HepG2 (cell line): ENCODE measurements around the gene ABCD1. TPM values are rescaled to one million over a fixed set of nuclear protein-coding genes. Genes with fewer than 3 reads are reported as not detected.
"Not testable (repeated sequence)": the region's sequence is repeated elsewhere in the genome, so short reads cannot be mapped to it uniquely, and the experiment has no call there.

ENCODE experiments used
- ATAC-seq: fragments of 200-7000 bp; cut with Tn5 transposase; 3 replicates; pipeline ENCODE4 v1.9.1; 2020; ENCODE audit warnings: mild to moderate bottlenecking, moderate library complexity
- BruUV-seq: library from RNA; stranded (reverse); fragments of 400-500 nt; replicated peaks from 2 replicates; lab custom pipeline; 2021; lab: Mats Ljungman, UMichigan
- CTCF ChIA-PET: fragments of 300-600 bp; formaldehyde crosslinking; extraction: SDS; loops from one replicate; lab custom pipeline; 2021; ENCODE audit warnings: low total read pairs, inconsistent platforms, low intra/inter-chr PET ratio; lab: Yijun Ruan, JAX
- POLR2A ChIA-PET: fragments of 350-600 bp; sonication (Branson Sonifier 250); formaldehyde crosslinking; loops from one replicate; lab custom pipeline; 2020; ENCODE audit warnings: antibody characterized with exemption, inconsistent platforms; lab: Yijun Ruan, JAX
- DNase-seq: peaks from one replicate; pipeline ENCODE4 v3.0.0-alpha.2; 2015; ENCODE audit warnings: low spot score
- FAIRE-seq: peaks from 3 replicates; lab custom pipeline; 2011; peaks lifted over from hg19 to GRCh38; lab: Jason Lieb, UNC
- H2AFZ ChIP-seq: one replicate; pipeline ENCODE4 v1.6.1; 2011; ENCODE audit warnings: low read length, inconsistent platforms
- H3K27ac ChIP-seq: fragments of 300-600 bp; 3 replicates; pipeline ENCODE4 v1.8.0; 2011; ENCODE audit warnings: mixed run types, mild to moderate bottlenecking, mixed read lengths, low read length, inconsistent platforms; ENCODE audit not compliant: insufficient read depth; ENCODE audit errors: extremely low read length
- H3K27me3 ChIP-seq, 2 experiments: fragments of 200-600 bp in 1 of 2; 2 replicates in 1 of 2; 3 replicates in 1 of 2; pipeline versions ENCODE4 v1.6.0 to v1.8.0; 2011; ENCODE audit warnings: low read length in 2 of 2, mild to moderate bottlenecking in 2 of 2, moderate library complexity in 2 of 2, inconsistent platforms in 1 of 2; ENCODE audit not compliant: insufficient read depth in 2 of 2, control insufficient read depth in 1 of 2
- H3K36me3 ChIP-seq, 2 experiments: fragments of 200-600 bp in 1 of 2; replicated peaks in 1 of 2; 2 replicates in 1 of 2; 3 replicates in 1 of 2; pipeline versions ENCODE4 v1.5.1 to v1.8.0; 2011; ENCODE audit warnings: low read length in 2 of 2, inconsistent platforms in 1 of 2; ENCODE audit not compliant: insufficient read depth in 2 of 2, control insufficient read depth in 1 of 2
- H3K4me1 ChIP-seq: 2 replicates; pipeline ENCODE4 v1.5.1; 2012; ENCODE audit warnings: low read length, inconsistent platforms; ENCODE audit not compliant: insufficient read depth
- H3K4me2 ChIP-seq: 2 replicates; pipeline ENCODE4 v1.6.0; 2011; ENCODE audit warnings: low read depth, low read length, inconsistent platforms
- H3K4me3 ChIP-seq, 3 experiments: fragments of 200-600 bp in 1 of 3; sonication (generic), shearing (Covaris generic) in 1 of 3; replicated peaks in 1 of 3; 2 replicates each; pipeline ENCODE4 v1.5.1; 2011 to 2016; ENCODE audit warnings: low read length in 3 of 3, inconsistent platforms in 2 of 3, low read depth in 2 of 3, mild to moderate bottlenecking in 2 of 3, control low read depth in 1 of 3, mixed read lengths in 1 of 3; ENCODE audit not compliant: insufficient read depth in 1 of 3
- H3K79me2 ChIP-seq: one replicate; pipeline ENCODE4 v1.6.1; 2011; ENCODE audit warnings: low read length, inconsistent platforms; ENCODE audit not compliant: insufficient read depth
- H3K9ac ChIP-seq: 2 replicates; pipeline ENCODE4 v1.6.0; 2011; ENCODE audit warnings: mild to moderate bottlenecking, low read depth, low read length, inconsistent platforms; ENCODE audit not compliant: insufficient read depth
- H3K9me3 ChIP-seq: 2 replicates; pipeline ENCODE4 v1.5.1; 2012; ENCODE audit warnings: mild to moderate bottlenecking, low read length
- H4K20me1 ChIP-seq: 2 replicates; pipeline ENCODE4 v1.6.0; 2011; ENCODE audit warnings: inconsistent platforms, mild to moderate bottlenecking, low read length, moderate library complexity; ENCODE audit not compliant: insufficient read depth
- AGO1 ChIP-seq: fragments of 200-400 bp; formaldehyde crosslinking; IDR thresholded peaks from 2 replicates; pipeline ENCODE4 v1.6.1; 2017; ENCODE audit warnings: mild to moderate bottlenecking, low read depth, low read length, moderate library complexity; ENCODE audit not compliant: poor library complexity, severe bottlenecking
- KDM2A ChIP-seq: sonication (generic); formaldehyde crosslinking; IDR thresholded peaks from 2 replicates; pipeline ENCODE4 v1.4.0; 2020; ENCODE audit warnings: low read depth, missing genetic modification reagents, borderline replicate concordance
- POLR2G ChIP-seq: fragments of 200-400 bp; formaldehyde crosslinking; IDR thresholded peaks from 2 replicates; pipeline ENCODE4 v1.6.1; 2018; ENCODE audit warnings: mild to moderate bottlenecking, low read depth, low read length, moderate library complexity
- ZSCAN25 ChIP-seq: sonication (generic); formaldehyde crosslinking; IDR thresholded peaks from 2 replicates; pipeline ENCODE4 v1.8.0; 2022; ENCODE audit warnings: mild to moderate bottlenecking, missing genetic modification reagents
- WGBS: methylation state at CpG from one replicate; pipeline ENCODE4 v1.1.6; 2017; ENCODE audit warnings: low lambda C conversion rate; 5-methylcytosine and 5-hydroxymethylcytosine counted together
- in situ Hi-C: cut with HindIII; loops from 2 replicates; pipeline ENCODE4 v1.10.0; 2017; ENCODE audit warnings: low pct_unique_long_range_greater_than_20kb; ENCODE audit not compliant: extremely low pct_ligation_motif_present
- intact Hi-C: fragments of 100-400 bp; cut with micrococcal nuclease; formaldehyde crosslinking; loops from one replicate; pipeline ENCODE4 v1.10.0; 2022; ENCODE audit not compliant: unreplicated experiment
- polyA plus RNA-seq, 8 experiments: library from polyadenylated mRNA; depleted of rRNA in 3 of 8; stranded (reverse) in 7 of 8; unstranded in 1 of 8; fragments of >200 nt; fragmentation: Illumina TruSeq in 4 of 8; extraction: Trizol in 4 of 8; gene quantifications; 2 replicates each; pipeline versions ENCODE4 v1.2.1 to v1.2.3, GENCODE V29; 2011 to 2016; ENCODE audit warnings: low read depth in 4 of 8, missing spikeins in 1 of 8, mixed read lengths in 1 of 8; ENCODE audit not compliant: insufficient read depth in 1 of 8
- total RNA-seq, 5 experiments: library from RNA; depleted of rRNA; stranded (reverse); fragments of >200 nt; fragmentation: Illumina TruSeq; extraction: Trizol; gene quantifications; 2 replicates each; pipeline ENCODE4 v1.2.3, GENCODE V29; 2016; ENCODE audit warnings: low read depth in 1 of 5
- TF ChIP-seq, protein P1 (sequence below): IDR thresholded peaks from 2 replicates; pipeline ENCODE4 v1.6.1; 2016; ENCODE audit warnings: missing compliant biosample characterization, missing genetic modification reagents, borderline replicate concordance
- TF ChIP-seq, protein P2 (sequence below): sonication (generic); formaldehyde crosslinking; IDR thresholded peaks from 2 replicates; pipeline ENCODE4 v1.5.1; 2020; ENCODE audit warnings: mild to moderate bottlenecking, missing genetic modification reagents, moderate library complexity

Gene ABCD1
- total and polyA plus RNA-seq, 2 of the 13 experiments (the other 11 are each of a cell fraction or from before 2014, with no cell fraction given) = 11.4 to 15.9 TPM

DNA sequence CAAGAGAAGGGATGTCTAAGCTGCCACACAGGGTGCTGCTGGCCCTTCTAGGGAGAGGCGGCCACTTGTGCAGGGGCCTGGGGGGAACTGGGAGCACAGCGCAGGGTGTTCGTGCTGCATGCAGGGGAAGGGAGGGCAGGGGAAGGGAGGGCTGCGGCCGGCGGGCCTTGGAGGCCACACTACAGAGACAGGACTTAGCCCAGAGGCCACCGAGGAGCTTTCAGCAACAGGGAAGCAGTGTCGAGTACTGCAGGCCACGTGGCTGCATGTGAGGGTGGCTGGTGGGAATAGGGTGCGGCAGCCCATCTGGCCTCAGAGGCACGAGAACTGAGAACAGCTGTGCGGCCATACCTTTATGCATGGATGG, 20.4 kb downstream of the ABCD1 start:
- H3K27ac ChIP-seq, CTCF ChIA-PET, H3K27me3 ChIP-seq, H3K9ac ChIP-seq, H3K4me3 ChIP-seq, BruUV-seq, POLR2A ChIA-PET, in situ Hi-C loops, DNase-seq, H3K4me1 ChIP-seq, H2AFZ ChIP-seq, FAIRE-seq, H4K20me1 ChIP-seq, H3K36me3 ChIP-seq, ATAC-seq, H3K4me2 ChIP-seq, H3K79me2 ChIP-seq, intact Hi-C loops, H3K9me3 ChIP-seq: not testable (repeated sequence)
- WGBS = no CpG with 5 or more reads among the region's 12 CpGs
- TF ChIP-seq AGO1 = peak; percentile 81
- TF ChIP-seq, protein P1, sequence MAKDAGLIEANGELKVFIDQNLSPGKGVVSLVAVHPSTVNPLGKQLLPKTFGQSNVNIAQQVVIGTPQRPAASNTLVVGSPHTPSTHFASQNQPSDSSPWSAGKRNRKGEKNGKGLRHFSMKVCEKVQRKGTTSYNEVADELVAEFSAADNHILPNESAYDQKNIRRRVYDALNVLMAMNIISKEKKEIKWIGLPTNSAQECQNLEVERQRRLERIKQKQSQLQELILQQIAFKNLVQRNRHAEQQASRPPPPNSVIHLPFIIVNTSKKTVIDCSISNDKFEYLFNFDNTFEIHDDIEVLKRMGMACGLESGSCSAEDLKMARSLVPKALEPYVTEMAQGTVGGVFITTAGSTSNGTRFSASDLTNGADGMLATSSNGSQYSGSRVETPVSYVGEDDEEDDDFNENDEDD (CRISPR knock-in tag) = peak; percentile 24; the same call in 1 of the 2 replicates
- peak; percentile 50; the same call in 1 of the 2 replicates for TF ChIP-seq ZSCAN25
- TF ChIP-seq POLR2G = peak; percentile 31; the same call in 1 of the 2 replicates
- TF ChIP-seq, protein P2, sequence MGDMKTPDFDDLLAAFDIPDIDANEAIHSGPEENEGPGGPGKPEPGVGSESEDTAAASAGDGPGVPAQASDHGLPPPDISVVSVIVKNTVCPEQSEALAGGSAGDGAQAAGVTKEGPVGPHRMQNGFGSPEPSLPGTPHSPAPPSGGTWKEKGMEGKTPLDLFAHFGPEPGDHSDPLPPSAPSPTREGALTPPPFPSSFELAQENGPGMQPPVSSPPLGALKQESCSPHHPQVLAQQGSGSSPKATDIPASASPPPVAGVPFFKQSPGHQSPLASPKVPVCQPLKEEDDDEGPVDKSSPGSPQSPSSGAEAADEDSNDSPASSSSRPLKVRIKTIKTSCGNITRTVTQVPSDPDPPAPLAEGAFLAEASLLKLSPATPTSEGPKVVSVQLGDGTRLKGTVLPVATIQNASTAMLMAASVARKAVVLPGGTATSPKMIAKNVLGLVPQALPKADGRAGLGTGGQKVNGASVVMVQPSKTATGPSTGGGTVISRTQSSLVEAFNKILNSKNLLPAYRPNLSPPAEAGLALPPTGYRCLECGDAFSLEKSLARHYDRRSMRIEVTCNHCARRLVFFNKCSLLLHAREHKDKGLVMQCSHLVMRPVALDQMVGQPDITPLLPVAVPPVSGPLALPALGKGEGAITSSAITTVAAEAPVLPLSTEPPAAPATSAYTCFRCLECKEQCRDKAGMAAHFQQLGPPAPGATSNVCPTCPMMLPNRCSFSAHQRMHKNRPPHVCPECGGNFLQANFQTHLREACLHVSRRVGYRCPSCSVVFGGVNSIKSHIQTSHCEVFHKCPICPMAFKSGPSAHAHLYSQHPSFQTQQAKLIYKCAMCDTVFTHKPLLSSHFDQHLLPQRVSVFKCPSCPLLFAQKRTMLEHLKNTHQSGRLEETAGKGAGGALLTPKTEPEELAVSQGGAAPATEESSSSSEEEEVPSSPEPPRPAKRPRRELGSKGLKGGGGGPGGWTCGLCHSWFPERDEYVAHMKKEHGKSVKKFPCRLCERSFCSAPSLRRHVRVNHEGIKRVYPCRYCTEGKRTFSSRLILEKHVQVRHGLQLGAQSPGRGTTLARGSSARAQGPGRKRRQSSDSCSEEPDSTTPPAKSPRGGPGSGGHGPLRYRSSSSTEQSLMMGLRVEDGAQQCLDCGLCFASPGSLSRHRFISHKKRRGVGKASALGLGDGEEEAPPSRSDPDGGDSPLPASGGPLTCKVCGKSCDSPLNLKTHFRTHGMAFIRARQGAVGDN (CRISPR knock-in tag) = peak; percentile 57
- peak; percentile 36; the same call in 1 of the 2 replicates for TF ChIP-seq KDM2A
